Measurements from ENCODE around the gene ZDHHC12.
A peak's percentile ranks its signal among the peaks of the same experiment; 100 is the strongest.

- TF ChIP-seq ASH2L (IDR thresholded peaks at IDR 0.05; ENCODE audit: borderline replicate concordance, low read depth) = no peak
- no peak for TF ChIP-seq SUZ12 (IDR thresholded peaks at IDR 0.05; ENCODE audit: unreplicated experiment)
- TF ChIP-seq EZH2 (IDR thresholded peaks at IDR 0.05; ENCODE audit: borderline replicate concordance, control insufficient read depth, low read depth, low read length) = no peak
- peak; percentile 88 for TF ChIP-seq NR2C1 (IDR thresholded peaks at IDR 0.05)
- TF ChIP-seq ZBTB33 (IDR thresholded peaks at IDR 0.05) = no peak
- TF ChIP-seq NKRF (conservative IDR thresholded peaks at IDR 0.05) = peak; percentile 78
Measured at GRCh38 chr9:128771745-128772519, 48.0 kb upstream of the ZDHHC12 start, which contains the start of gene ZER1.
